Measurements from ENCODE around the gene SRRD.

Gene SRRD

GRCh38 chr22:26446808-26447515 is 36.7 kb upstream of the SRRD start:
- H3K9ac ChIP-seq (ENCODE audit: low read depth, low read length) = no peak overlapping the region
- DNase-seq = no peak
- TF ChIP-seq EZH2 (IDR thresholded peaks at IDR 0.05; ENCODE audit: borderline replicate concordance, low read depth, low read length, severe bottlenecking) (no peak), CTCF (IDR thresholded peaks at IDR 0.05; ENCODE audit: borderline replicate concordance, extremely low read depth, low read length, poor library complexity, severe bottlenecking) (no peak)

GRCh38 chr22:26447584-26448329 is 35.9 kb upstream of the SRRD start:
- Histone ChIP-seq H3K27ac (ENCODE audit: low read length) (no peak overlapping the region), H3K79me2 (ENCODE audit: insufficient read depth, low read length) (no peaks in the 10 kb centered on the region), H3K36me3 (ENCODE audit: insufficient read depth, low read length) (peaks cover 35% of the 10 kb centered on the region), H3K27me3 (ENCODE audit: insufficient read depth, low read length, poor library complexity) (no peaks in the 10 kb centered on the region), H3K9ac (ENCODE audit: low read depth, low read length) (no peak overlapping the region), H3K9me3 (ENCODE audit: insufficient read depth, low read length, severe bottlenecking) (no peaks in the 10 kb centered on the region), H4K20me1 (ENCODE audit: insufficient read depth, low read length) (peaks cover 9% of the 10 kb centered on the region), H3K4me2 (ENCODE audit: insufficient read depth, low read length) (no peak overlapping the region), H3K4me1 (ENCODE audit: insufficient read depth, low read length) (no peaks in the 10 kb centered on the region), H3K4me3 (ENCODE audit: low read depth in 1 of 2, low read length in 2 of 2) (no peak overlapping the region), H2AFZ (ENCODE audit: low read depth, low read length) (no peak overlapping the region)
- no peak for DNase-seq
- no peak for ATAC-seq (ENCODE audit: insufficient read depth, low read depth)
- TF ChIP-seq CTCF (IDR thresholded peaks at IDR 0.05; ENCODE audit: borderline replicate concordance, extremely low read depth, low read length, poor library complexity, severe bottlenecking) (no peak), EZH2 (IDR thresholded peaks at IDR 0.05; ENCODE audit: borderline replicate concordance, low read depth, low read length, severe bottlenecking) (no peak)

More at GRCh38 chr22:26446808-26447515, 36.7 kb upstream of the SRRD start:
- no peaks in the 10 kb centered on the region for H3K27me3 ChIP-seq (ENCODE audit: insufficient read depth, low read length, poor library complexity)
- H3K36me3 ChIP-seq (ENCODE audit: insufficient read depth, low read length) = peaks cover 28% of the 10 kb centered on the region
- no peak overlapping the region for H3K4me3 ChIP-seq (ENCODE audit: low read depth in 1 of 2, low read length in 2 of 2)
- H3K79me2 ChIP-seq (ENCODE audit: insufficient read depth, low read length) = no peaks in the 10 kb centered on the region
- no peak overlapping the region for H2AFZ ChIP-seq (ENCODE audit: low read depth, low read length)
- no peak overlapping the region for H3K4me2 ChIP-seq (ENCODE audit: insufficient read depth, low read length)
- H3K27ac ChIP-seq (ENCODE audit: low read length) = no peak overlapping the region
- no peak for ATAC-seq (ENCODE audit: insufficient read depth, low read depth)
- H3K9me3 ChIP-seq (ENCODE audit: insufficient read depth, low read length, severe bottlenecking) = no peaks in the 10 kb centered on the region
- H3K4me1 ChIP-seq (ENCODE audit: insufficient read depth, low read length) = no peaks in the 10 kb centered on the region
- H4K20me1 ChIP-seq (ENCODE audit: insufficient read depth, low read length) = peaks cover 9% of the 10 kb centered on the region

GRCh38 chr22:26448334-26448733 is 35.3 kb upstream of the SRRD start:
- Histone ChIP-seq H3K36me3 (ENCODE audit: insufficient read depth, low read length) (peaks cover 39% of the 10 kb centered on the region), H3K9ac (ENCODE audit: low read depth, low read length) (no peak overlapping the region), H3K79me2 (ENCODE audit: insufficient read depth, low read length) (no peaks in the 10 kb centered on the region), H3K4me3 (ENCODE audit: low read depth in 1 of 2, low read length in 2 of 2) (no peak overlapping the region), H3K4me1 (ENCODE audit: insufficient read depth, low read length) (no peaks in the 10 kb centered on the region), H2AFZ (ENCODE audit: low read depth, low read length) (no peak overlapping the region), H4K20me1 (ENCODE audit: insufficient read depth, low read length) (peaks cover 9% of the 10 kb centered on the region), H3K4me2 (ENCODE audit: insufficient read depth, low read length) (no peak overlapping the region), H3K9me3 (ENCODE audit: insufficient read depth, low read length, severe bottlenecking) (no peaks in the 10 kb centered on the region), H3K27me3 (ENCODE audit: insufficient read depth, low read length, poor library complexity) (no peaks in the 10 kb centered on the region), H3K27ac (ENCODE audit: low read length) (no peak overlapping the region)
- TF ChIP-seq CTCF (IDR thresholded peaks at IDR 0.05; ENCODE audit: borderline replicate concordance, extremely low read depth, low read length, poor library complexity, severe bottlenecking) (no peak), EZH2 (IDR thresholded peaks at IDR 0.05; ENCODE audit: borderline replicate concordance, low read depth, low read length, severe bottlenecking) (no peak)
- DNase-seq (no peak), ATAC-seq (ENCODE audit: insufficient read depth, low read depth) (no peak)
